GM06990 (cell line): Measurements from ENCODE around the gene TECPR2.

Experiments used
- DNase-seq: peaks from one replicate; pipeline ENCODE4 v3.0.0-alpha.2; 2011; ENCODE audit not compliant: insufficient read length; ENCODE audit errors: extremely low read depth
- H3K27me3 ChIP-seq: replicated peaks from 2 replicates; pipeline ENCODE4 v1.6.0; 2011; ENCODE audit warnings: low read length; ENCODE audit not compliant: control insufficient read depth, insufficient read depth
- H3K36me3 ChIP-seq: 2 replicates; pipeline ENCODE4 v1.5.1; 2011; ENCODE audit warnings: low read length; ENCODE audit not compliant: control insufficient read depth, insufficient read depth
- H3K4me3 ChIP-seq: replicated peaks from 2 replicates; pipeline ENCODE4 v1.5.1; 2011; ENCODE audit warnings: low read depth, mild to moderate bottlenecking, control low read depth, low read length
- TF ChIP-seq, protein P1 (sequence below): IDR thresholded peaks from 2 replicates; pipeline ENCODE4 v1.5.1; 2011; ENCODE audit warnings: low read length, control low read depth, mild to moderate bottlenecking, inconsistent platforms; ENCODE audit not compliant: insufficient read depth, poor library complexity, severe bottlenecking

Gene TECPR2

DNA sequence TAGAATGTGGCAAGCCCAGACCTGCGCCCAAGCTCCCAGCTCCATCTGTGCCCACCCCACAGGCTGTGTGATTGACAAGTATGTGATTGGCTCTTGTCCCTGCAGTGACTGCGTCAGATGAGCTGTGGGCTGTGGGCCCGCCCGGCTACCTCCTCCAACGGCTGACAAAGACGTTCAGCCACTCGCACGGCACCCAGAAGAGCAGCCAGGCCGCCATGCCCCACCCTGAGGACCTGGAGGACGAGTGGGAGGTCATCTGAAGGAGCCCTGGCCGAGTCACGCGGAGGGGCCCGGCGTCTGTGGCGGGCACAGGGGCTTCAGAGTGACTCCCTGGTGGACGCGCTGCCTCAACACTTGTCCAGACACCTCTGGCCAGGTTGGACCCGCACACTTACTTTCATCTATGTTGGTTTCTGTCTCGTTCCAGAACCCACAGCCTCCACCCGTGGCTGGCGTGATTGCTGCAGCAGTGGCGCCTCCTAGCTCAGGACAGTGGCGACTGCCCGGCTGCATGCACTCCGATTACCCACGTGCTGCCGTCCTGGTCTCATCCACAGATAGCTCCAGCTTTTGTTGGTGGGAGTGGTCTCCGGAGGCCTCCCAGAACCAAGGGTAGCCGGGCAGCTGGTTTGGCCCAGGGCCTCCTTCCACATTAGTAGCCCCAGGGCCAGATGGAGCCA, 135.4 kb downstream of the TECPR2 start:
- H3K27me3 ChIP-seq, result no peaks in the 10 kb centered on the region
- H3K4me3 ChIP-seq, result no peak overlapping the region
- DNase-seq, result no peak
- TF ChIP-seq, protein P1, sequence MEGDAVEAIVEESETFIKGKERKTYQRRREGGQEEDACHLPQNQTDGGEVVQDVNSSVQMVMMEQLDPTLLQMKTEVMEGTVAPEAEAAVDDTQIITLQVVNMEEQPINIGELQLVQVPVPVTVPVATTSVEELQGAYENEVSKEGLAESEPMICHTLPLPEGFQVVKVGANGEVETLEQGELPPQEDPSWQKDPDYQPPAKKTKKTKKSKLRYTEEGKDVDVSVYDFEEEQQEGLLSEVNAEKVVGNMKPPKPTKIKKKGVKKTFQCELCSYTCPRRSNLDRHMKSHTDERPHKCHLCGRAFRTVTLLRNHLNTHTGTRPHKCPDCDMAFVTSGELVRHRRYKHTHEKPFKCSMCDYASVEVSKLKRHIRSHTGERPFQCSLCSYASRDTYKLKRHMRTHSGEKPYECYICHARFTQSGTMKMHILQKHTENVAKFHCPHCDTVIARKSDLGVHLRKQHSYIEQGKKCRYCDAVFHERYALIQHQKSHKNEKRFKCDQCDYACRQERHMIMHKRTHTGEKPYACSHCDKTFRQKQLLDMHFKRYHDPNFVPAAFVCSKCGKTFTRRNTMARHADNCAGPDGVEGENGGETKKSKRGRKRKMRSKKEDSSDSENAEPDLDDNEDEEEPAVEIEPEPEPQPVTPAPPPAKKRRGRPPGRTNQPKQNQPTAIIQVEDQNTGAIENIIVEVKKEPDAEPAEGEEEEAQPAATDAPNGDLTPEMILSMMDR, result peak; percentile 22
- peaks cover 3% of the 10 kb centered on the region for H3K36me3 ChIP-seq

GRCh38 chr14:102498678-102499265, 136.0 kb downstream of the TECPR2 start:
- Histone ChIP-seq H3K4me3 (no peak overlapping the region), H3K36me3 (peaks cover 3% of the 10 kb centered on the region), H3K27me3 (no peaks in the 10 kb centered on the region)
- TF ChIP-seq, protein P1, result no peak
- no peak for DNase-seq

DNA sequence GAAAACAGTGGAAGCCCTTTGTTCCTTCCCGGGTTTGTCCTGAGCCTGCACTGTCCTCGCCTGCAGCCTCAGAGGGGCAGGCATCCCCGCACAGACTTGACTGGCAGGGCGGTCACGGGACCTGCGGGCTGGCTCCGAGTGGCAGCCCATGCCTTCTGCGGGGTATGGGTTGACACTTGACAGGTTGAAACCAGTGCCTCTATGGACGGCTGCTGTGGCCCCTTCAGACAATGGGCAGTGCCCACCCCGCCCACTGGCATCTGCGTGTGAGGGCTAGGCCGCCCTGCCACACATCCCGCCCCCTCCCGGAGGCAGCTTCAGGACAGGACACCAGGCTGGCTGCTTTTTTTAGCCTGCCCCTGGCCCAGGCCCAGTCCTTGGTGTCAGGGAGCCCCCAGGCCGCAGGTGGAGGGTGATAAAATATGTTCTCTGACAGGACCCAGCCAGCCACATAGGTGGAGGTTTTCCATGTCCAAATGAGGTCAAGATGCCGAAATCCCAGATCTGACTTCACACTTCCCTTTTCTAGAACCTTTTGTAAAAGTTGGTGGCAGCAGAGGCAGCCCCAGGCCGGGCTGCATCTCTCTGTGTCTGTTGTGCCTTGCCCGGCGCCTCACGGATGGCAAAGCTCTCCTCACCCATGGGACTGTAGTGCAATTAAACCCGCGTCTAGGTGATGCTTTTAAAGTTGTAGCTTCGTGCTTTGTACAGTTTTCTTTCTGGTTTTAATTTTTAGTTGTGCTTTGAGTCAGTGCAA, 136.8 kb downstream of the TECPR2 start:
- peaks cover 3% of the 10 kb centered on the region for H3K36me3 ChIP-seq
- no peak overlapping the region for H3K4me3 ChIP-seq
- no peak for DNase-seq
- H3K27me3 ChIP-seq, result no peaks in the 10 kb centered on the region
- TF ChIP-seq, protein P1, result no peak

DNA sequence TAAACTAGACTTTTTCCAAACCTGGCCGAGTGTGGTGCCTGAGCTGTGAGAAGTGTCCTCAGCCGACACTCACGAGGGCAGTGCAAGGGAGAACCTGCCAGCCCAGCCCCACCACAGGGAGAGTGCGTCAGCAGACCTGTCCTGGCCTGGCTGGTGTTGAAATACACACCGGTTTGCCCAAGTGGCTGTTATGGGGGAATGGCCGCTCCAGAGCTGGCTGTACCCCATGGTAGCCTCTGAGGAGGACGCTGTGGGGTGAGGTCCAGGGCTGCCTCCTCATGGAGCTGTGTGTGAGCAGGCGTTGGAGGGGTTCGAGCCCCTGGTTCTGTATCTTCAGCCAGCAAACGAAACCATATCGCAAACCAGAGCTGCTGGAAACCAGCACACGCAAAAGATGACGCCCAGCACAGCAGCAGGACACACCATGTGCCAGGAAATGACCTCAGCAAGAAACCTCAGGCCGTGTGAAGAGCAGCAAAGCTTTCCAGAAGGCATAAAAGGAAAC, 137.5 kb downstream of the TECPR2 start:
- H3K27me3 ChIP-seq, result no peaks in the 10 kb centered on the region

GRCh38 chr14:102500713-102501112, 138.0 kb downstream of the TECPR2 start:
- DNase-seq, result no peak
- H3K27me3 ChIP-seq, result no peaks in the 10 kb centered on the region

More for the DNA sequence above, 137.5 kb downstream of the TECPR2 start:
- Histone ChIP-seq H3K36me3 (peaks cover 3% of the 10 kb centered on the region), H3K4me3 (no peak overlapping the region)
- no peak for DNase-seq
- TF ChIP-seq, protein P1, result no peak

More at GRCh38 chr14:102500713-102501112, 138.0 kb downstream of the TECPR2 start:
- TF ChIP-seq, protein P1, result no peak
- Histone ChIP-seq H3K4me3 (no peak overlapping the region), H3K36me3 (peaks cover 3% of the 10 kb centered on the region)
